Neural progenitor cell (in vitro differentiated cells): ENCODE data around the gene MISP3. TPM values are rescaled to one million over a fixed set of nuclear protein-coding genes. Genes with fewer than 3 reads are reported as not detected.

Experiments
- total RNA-seq: library from RNA; depleted of rRNA; stranded (reverse); fragments of >200 nt; gene quantifications from 2 replicates; pipeline ENCODE4 v1.2.3, GENCODE V29; 2015; ENCODE audit warnings: low replicate concordance

Gene MISP3
- total RNA-seq, 1 donor from 2014 or later = not detected

Other genes with a start within 250 kb of the MISP3 start
- not detected in 2 replicates for gene NANOS3, start 195.7 kb upstream of the MISP3 start, total RNA-seq
- 0.49 and 4.1 TPM in 2 replicates for gene BRME1, start 166.7 kb upstream of the MISP3 start, total RNA-seq
- gene CC2D1A, start 166.6 kb upstream of the MISP3 start, total RNA-seq = 8.1 and 22.0 TPM in 2 replicates
- gene PODNL1, start 134.4 kb upstream of the MISP3 start, total RNA-seq = 1.9 TPM in 1 of 2 replicates, not detected in the other
- 28.6 and 69.9 TPM in 2 replicates for gene DCAF15, start 120.3 kb upstream of the MISP3 start, total RNA-seq
- 1.0 and 3.3 TPM in 2 replicates for gene RFX1, start 66.5 kb upstream of the MISP3 start, total RNA-seq
- not detected in 2 replicates for gene RLN3, start 44.6 kb upstream of the MISP3 start, total RNA-seq
- 1.2 and 3.3 TPM in 2 replicates for gene IL27RA, start 41.0 kb upstream of the MISP3 start, total RNA-seq
- 4.0 TPM in 1 of 2 replicates, not detected in the other for gene PALM3, start 10.7 kb upstream of the MISP3 start, total RNA-seq
- not detected in 2 replicates for gene C19orf67, start 13.0 kb downstream of the MISP3 start, total RNA-seq
- 22.1 and 53.0 TPM in 2 replicates for gene SAMD1, start 18.0 kb downstream of the MISP3 start, total RNA-seq
- 22.2 and 31.8 TPM in 2 replicates for gene PRKACA, start 45.0 kb downstream of the MISP3 start, total RNA-seq
- 16.4 and 38.8 TPM in 2 replicates for gene ASF1B, start 63.8 kb downstream of the MISP3 start, total RNA-seq
- 13.3 and 59.0 TPM in 2 replicates for gene ADGRL1, start 133.4 kb downstream of the MISP3 start, total RNA-seq